Psoas muscle (tissue), 8 donors: Measurements from ENCODE around the gene MIEF1. TPM values are rescaled to one million over a fixed set of nuclear protein-coding genes. Genes with fewer than 3 reads are reported as not detected.

Source experiments
- ATAC-seq, 4 donors: fragments of 200-7000 bp; cut with Tn5 transposase; one replicate each; pipeline ENCODE4 v1.9.1; 2020; ENCODE audit warnings: moderate library complexity in 3 of 4, mild to moderate bottlenecking in 2 of 4
- DNase-seq, 2 donors: peaks; one replicate each; pipeline ENCODE4 v3.0.0-alpha.2; 2020
- H3K27ac ChIP-seq: fragments of 200-600 bp; one replicate; pipeline ENCODE4 v1.8.0; 2022
- H3K27me3 ChIP-seq, 3 donors: fragments of 200-600 bp in 1 of 3; one replicate each; pipeline versions ENCODE4 v1.6.1 to v1.8.0; 2013 to 2022; ENCODE audit warnings: low read length in 2 of 3, mild to moderate bottlenecking in 2 of 3, moderate library complexity in 1 of 3; ENCODE audit not compliant: insufficient read depth in 3 of 3
- H3K36me3 ChIP-seq, 2 donors: fragments of 200-600 bp in 1 of 2; one replicate each; pipeline versions ENCODE4 v1.6.1 to v1.8.0; 2013 to 2022; ENCODE audit warnings: low read depth in 1 of 2, mild to moderate bottlenecking in 1 of 2, moderate library complexity in 1 of 2; ENCODE audit not compliant: insufficient read depth in 1 of 2
- H3K4me1 ChIP-seq: fragments of 200-600 bp; one replicate; pipeline ENCODE4 v1.8.0; 2022
- H3K4me3 ChIP-seq: fragments of 200-600 bp; one replicate; pipeline ENCODE4 v1.8.0; 2022; ENCODE audit warnings: mild to moderate bottlenecking
- H3K9me3 ChIP-seq: fragments of 200-600 bp; one replicate; pipeline ENCODE4 v1.8.0; 2022
- WGBS, 3 donors: extraction: QIAGEN DNeasy Blood & Tissue Kit; methylation state at CpG; one replicate each; pipeline versions ENCODE4 v1.1.6 to v1.1.7; 2013; 5-methylcytosine and 5-hydroxymethylcytosine counted together
- intact Hi-C, 2 donors: fragments of 100-400 bp; cut with DNase I; formaldehyde crosslinking; loops; one replicate each; pipeline versions ENCODE4 v1.11.0 to v1.14.2; 2022
- polyA plus RNA-seq, 3 donors: library from polyadenylated mRNA; stranded (reverse); fragments of 200-250 nt; gene quantifications; one replicate each; pipeline ENCODE4 v1.2.3, GENCODE V29; 2013
- total RNA-seq, 4 donors: library from RNA; stranded (reverse); fragmentation: NEBNext Ultra II Directional in 2 of 4; extraction: Animal tissue kit (Norgen Biotek cat#: 25700) in 2 of 4; gene quantifications; one replicate each; pipeline versions ENCODE4 v1.2.1 to v1.2.4, GENCODE V29; 2021 to 2023
- TF ChIP-seq, protein P1 (sequence below): fragments of 200-600 bp; IDR thresholded peaks from one replicate; pipeline ENCODE4 v1.8.0; 2022; ENCODE audit warnings: antibody characterized with exemption
- donor health status: healthy with polysubstance abuse.
- donor health status: DM: no; HTN: no; CAD: no; lungs with moderate emphysema.
- donor health status: Bipolar disorder and iron deficiency.
- donor health status: healthy.
- donor health status: DM: yes; HTN: yes; CAD: no.
- donor health status: DM: no; HTN: no; CAD: no.
- donor health status: DM: no; HTN: no; CAD: no.
- donor health status: DM: yes; HTN: yes; CAD: no.

The MIEF1 gene
- total and polyA plus RNA-seq, 7 donors, result 7.4 to 20.9 (median 14.0) TPM

DNA sequence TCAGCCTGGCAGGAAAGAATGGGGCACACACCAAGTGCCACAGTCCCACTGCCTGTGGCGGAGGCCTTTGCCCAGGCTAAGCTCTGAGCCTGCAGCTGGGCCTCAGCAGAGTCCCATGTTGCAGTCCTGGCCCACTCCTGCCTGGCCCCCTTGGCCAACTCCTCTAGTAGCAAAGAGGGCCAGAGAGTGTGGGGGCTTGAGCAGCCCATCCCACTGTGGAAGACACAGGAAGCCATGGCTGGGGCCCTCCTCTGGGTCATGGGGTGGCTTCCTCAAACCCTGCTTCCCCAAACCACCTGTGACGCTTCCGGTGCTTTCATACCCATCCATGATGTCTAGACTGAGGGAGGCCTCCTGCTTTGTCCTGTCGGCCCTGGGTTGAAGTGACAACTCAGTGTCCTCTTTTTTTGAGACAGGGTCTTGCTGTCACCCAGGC is 24.7 kb downstream of the MIEF1 start:
- Histone ChIP-seq H3K27me3 (no peaks in the 10 kb centered on the region), H3K36me3 (peaks cover under 1 to 58% of the 10 kb centered on the region in 2 donors), H3K4me3 (no peak overlapping the region), H3K27ac (peak overlapping the region; percentile 100), H3K4me1 (peaks cover 52% of the 10 kb centered on the region), H3K9me3 (no peaks in the 10 kb centered on the region)
- peak in 1 of 2 donors; percentile 42 for DNase-seq
- intact Hi-C loops, result loop anchor here (5.0 kb wide), 5 partner anchors 34 to 354 kb away; partner anchors contain the start of gene RPL3 (in 1 of the 2)
- 71 to 76% (median 75%) methylated on average over 4 of the region's 4 CpGs for WGBS, 3 donors
- TF ChIP-seq, protein P1, sequence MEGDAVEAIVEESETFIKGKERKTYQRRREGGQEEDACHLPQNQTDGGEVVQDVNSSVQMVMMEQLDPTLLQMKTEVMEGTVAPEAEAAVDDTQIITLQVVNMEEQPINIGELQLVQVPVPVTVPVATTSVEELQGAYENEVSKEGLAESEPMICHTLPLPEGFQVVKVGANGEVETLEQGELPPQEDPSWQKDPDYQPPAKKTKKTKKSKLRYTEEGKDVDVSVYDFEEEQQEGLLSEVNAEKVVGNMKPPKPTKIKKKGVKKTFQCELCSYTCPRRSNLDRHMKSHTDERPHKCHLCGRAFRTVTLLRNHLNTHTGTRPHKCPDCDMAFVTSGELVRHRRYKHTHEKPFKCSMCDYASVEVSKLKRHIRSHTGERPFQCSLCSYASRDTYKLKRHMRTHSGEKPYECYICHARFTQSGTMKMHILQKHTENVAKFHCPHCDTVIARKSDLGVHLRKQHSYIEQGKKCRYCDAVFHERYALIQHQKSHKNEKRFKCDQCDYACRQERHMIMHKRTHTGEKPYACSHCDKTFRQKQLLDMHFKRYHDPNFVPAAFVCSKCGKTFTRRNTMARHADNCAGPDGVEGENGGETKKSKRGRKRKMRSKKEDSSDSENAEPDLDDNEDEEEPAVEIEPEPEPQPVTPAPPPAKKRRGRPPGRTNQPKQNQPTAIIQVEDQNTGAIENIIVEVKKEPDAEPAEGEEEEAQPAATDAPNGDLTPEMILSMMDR, result no peak
- ATAC-seq, result no peak

DNA sequence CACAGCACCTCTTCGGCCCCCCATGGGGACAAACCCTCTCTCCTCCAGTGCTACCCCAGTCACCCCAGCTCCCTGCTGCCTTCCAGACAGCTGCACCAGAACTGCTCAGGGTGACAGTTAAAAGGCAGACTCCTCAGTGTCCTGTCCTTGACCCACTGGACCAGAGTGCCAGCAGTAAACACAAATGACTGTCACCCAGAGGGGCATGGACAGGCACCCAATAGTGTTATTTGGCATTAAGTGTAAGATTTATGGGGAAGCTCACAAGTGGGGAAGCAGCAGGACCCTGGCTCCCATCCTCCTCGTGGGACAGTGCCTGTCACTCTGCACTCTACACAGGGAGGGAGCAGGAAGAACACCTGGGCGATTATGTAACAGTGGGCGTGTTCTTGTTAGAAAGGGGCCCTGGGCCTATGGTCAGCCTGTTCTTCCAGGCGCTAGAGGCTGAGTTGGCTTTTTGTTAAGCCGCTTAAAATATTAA is 25.4 kb downstream of the MIEF1 start:
- Histone ChIP-seq H3K4me3 (no peak overlapping the region), H3K4me1 (peaks cover 55% of the 10 kb centered on the region), H3K27ac (peak overlapping the region; percentile 100), H3K27me3 (no peaks in the 10 kb centered on the region), H3K9me3 (no peaks in the 10 kb centered on the region), H3K36me3 (peaks cover 0 to 50% of the 10 kb centered on the region in 2 donors)
- intact Hi-C loops, result loop anchor here (5.0 kb wide), 5 partner anchors 35 to 355 kb away; partner anchors contain the start of gene RPL3 (in 1 of the 2)
- DNase-seq (peak in 1 of 2 donors; percentile 19), ATAC-seq (no peak)
- 40 to 64% (median 46%) methylated on average over 6 of the region's 6 CpGs for WGBS, 3 donors
- TF ChIP-seq, protein P1, result no peak

DNA sequence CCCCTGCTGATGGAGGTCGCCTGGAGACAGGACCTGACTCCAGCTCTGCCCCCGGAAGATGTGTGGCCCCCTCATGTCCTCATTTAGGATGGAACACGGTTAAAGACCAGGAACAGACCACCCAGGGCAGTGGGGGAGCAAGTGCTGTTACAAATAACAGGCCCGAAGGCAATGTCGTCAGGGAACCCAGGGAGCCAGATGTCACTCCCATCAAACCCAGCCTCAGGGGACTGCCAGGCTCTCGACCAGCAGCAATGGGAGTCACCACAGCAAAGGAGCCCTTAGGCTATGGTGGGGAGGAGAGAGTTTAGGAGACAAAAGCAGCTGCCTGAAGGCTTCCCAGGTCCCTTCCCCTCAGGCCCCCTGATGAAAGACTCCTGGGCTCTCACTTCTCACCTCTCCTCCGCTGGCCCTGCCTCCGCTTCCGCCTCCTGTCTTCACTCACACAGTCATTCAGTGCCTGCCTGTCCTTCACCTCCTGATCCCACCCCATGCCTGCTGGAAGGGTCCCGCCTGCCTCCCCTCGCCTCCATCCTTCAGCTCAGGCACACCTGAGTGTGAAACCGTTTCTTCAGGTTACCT is 26.1 kb downstream of the MIEF1 start:
- intact Hi-C loops, result loop anchor here (2.0 to 5.0 kb wide), 6 partner anchors 25 to 356 kb away; partner anchors contain the start of genes MIEF1 (in 1 of the 2) and RPL3 (in 1 of the 2)
- peak overlapping the region; percentile 54 for H3K4me3 ChIP-seq
- ATAC-seq (no peak), DNase-seq (peak in 1 of 2 donors; percentile 55)
- 57 to 61% (median 60%) methylated on average over 12 of the region's 12 CpGs for WGBS, 3 donors
- peaks cover 0 to 44% of the 10 kb centered on the region in 2 donors for H3K36me3 ChIP-seq
- H3K27ac ChIP-seq, result peak overlapping the region; percentile 100
- no peaks in the 10 kb centered on the region for H3K9me3 ChIP-seq
- peaks cover 55% of the 10 kb centered on the region for H3K4me1 ChIP-seq
- TF ChIP-seq, protein P1, result no peak
- H3K27me3 ChIP-seq, result no peaks in the 10 kb centered on the region

DNA sequence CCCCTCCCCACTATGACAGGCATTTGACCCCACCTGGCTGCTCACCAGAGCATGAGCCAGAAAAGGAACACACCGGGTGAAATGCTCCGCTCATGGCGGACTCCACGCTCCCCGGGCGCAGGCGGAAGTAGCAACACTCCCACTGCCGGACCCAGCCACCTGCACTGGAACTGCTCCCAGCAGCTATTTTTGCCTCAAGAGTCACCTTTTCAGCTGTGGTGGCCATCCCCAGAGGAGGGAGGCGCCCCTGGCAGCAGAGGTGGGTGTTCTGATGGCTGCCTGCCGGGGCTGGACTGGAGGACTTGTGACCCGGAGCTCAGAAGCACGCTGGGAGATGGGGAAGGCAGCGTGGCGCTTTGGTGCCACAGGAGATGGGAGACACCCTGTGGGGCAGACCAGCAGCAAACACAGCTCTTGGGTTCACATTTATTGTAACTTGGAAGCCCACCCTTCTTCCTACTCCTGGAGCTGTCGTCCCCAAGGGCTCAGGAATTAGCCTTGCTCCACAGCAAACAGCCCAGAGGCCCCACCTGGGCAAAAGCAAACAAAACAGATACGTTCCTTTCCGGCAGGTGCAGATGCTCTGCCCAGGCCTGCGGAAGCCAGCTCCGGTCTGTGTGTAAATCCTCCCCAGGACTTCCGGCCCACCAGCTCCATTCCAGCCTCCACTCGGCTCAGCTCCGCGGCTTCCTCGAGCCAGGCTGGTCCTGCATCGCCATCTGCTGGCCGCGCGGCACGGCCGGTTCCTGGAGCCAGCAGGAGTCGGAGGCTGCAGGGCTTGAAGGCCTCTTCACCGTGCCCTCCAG is 26.8 kb downstream of the MIEF1 start:
- Histone ChIP-seq H3K9me3 (no peaks in the 10 kb centered on the region), H3K4me1 (peaks cover 50% of the 10 kb centered on the region), H3K36me3 (peaks cover 0 to 37% of the 10 kb centered on the region in 2 donors), H3K27me3 (no peaks in the 10 kb centered on the region), H3K27ac (peak overlapping the region; percentile 72), H3K4me3 (peak overlapping the region; percentile 54)
- WGBS, 3 donors, result 19 to 27% (median 21%) methylated on average over 32 of the region's 32 CpGs
- intact Hi-C loops, result loop anchor here (2.0 to 5.0 kb wide), 6 partner anchors 26 to 357 kb away; partner anchors contain the start of genes MIEF1 (in 1 of the 2) and RPL3 (in 1 of the 2)
- peak; percentile 90 to 95 for DNase-seq
- TF ChIP-seq, protein P1, result peak; percentile 97
- ATAC-seq, result peak; percentile 53 to 68 (median 66)
